Left ventricle myocardium inferior (tissue), 1 donor: ENCODE data around the gene RCAN2. TPM values are rescaled to one million over a fixed set of nuclear protein-coding genes. Genes with fewer than 3 reads are reported as not detected.

ENCODE experiments used
- DNase-seq: peaks from one replicate; pipeline ENCODE4 v3.0.0-alpha.2; 2020
- H3K27ac ChIP-seq: fragments of 200-600 bp; replicated peaks from 2 replicates; pipeline ENCODE4 v1.8.0; 2021
- H3K27me3 ChIP-seq: fragments of 200-600 bp; 2 replicates; pipeline ENCODE4 v1.8.0; 2021; ENCODE audit warnings: low read depth
- H3K36me3 ChIP-seq: fragments of 200-600 bp; 2 replicates; pipeline ENCODE4 v1.8.0; 2021
- H3K4me1 ChIP-seq: fragments of 200-600 bp; 2 replicates; pipeline ENCODE4 v1.8.0; 2021
- H3K4me3 ChIP-seq: fragments of 200-600 bp; 2 replicates; pipeline ENCODE4 v1.8.0; 2021; ENCODE audit warnings: mild to moderate bottlenecking, moderate library complexity
- H3K9me3 ChIP-seq: fragments of 200-600 bp; replicated peaks from 2 replicates; pipeline ENCODE4 v1.8.0; 2021
- CTCF ChIP-seq: fragments of 200-600 bp; IDR thresholded peaks from 2 replicates; pipeline ENCODE4 v1.8.0; 2021; ENCODE audit warnings: antibody characterized with exemption, mild to moderate bottlenecking, borderline replicate concordance
- intact Hi-C: fragments of 100-400 bp; cut with micrococcal nuclease; formaldehyde crosslinking; loops from one replicate; pipeline ENCODE4 v1.11.0; 2022
- total RNA-seq: library from RNA; stranded (reverse); fragmentation: NEBNext Ultra II Directional; extraction: Animal tissue kit (Norgen Biotek cat#: 25700); gene quantifications from one replicate; pipeline ENCODE4 v1.2.1, GENCODE V29; 2021
- donor health status: DM: no; HTN: yes; CAD: no; lungs with severe emphysema.

The RCAN2 gene
- total RNA-seq, 1 donor from 2014 or later = 312 TPM

DNA sequence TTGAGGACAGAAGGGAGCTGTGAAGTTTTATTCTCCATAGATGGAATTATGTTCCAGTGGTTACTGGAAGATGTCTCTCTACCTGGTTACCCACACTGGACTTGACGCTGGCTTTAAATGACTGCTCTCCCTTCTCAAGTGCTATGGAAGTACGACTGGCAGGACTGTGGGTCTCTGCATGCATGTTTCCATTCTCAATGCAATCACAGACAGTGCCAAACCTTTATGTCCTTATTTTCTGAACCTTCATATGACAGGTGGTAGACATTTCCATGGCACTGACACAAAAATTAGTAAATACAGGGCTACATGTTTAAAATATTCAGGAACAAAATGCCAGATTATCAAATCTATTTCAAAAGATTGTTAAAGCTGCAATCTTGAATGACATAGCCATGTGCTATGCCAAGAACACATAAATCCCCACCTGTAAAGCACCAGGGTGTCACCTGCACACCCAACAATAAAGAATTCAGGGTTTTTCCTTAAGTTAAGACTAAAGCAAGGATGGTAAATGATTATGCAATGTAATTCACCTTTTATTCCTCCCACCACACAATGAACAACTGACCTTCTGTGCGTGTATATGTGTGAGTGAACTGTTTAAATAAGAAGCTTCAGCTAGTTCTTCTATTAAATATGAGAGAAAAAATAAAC, 167.2 kb downstream of the RCAN2 start:
- no peaks in the 10 kb centered on the region for H3K27me3 ChIP-seq
- no peaks in the 10 kb centered on the region for H3K9me3 ChIP-seq
- no peak overlapping the region for H3K4me3 ChIP-seq
- no peak for TF ChIP-seq CTCF
- H3K36me3 ChIP-seq = no peaks in the 10 kb centered on the region
- DNase-seq = no peak
- H3K4me1 ChIP-seq = peaks cover 84% of the 10 kb centered on the region
- H3K27ac ChIP-seq = no peak overlapping the region
- intact Hi-C loops = no loop called here

GRCh38 chr6:46323312-46323965, 167.8 kb downstream of the RCAN2 start:
- Histone ChIP-seq H3K27ac (no peak overlapping the region), H3K4me1 (peaks cover 77% of the 10 kb centered on the region)
- intact Hi-C loops = no loop called here

GRCh38 chr6:46320505-46320904, 170.7 kb downstream of the RCAN2 start:
- intact Hi-C loops = no loop called here
- Histone ChIP-seq H3K4me1 (peaks cover 48% of the 10 kb centered on the region), H3K9me3 (no peaks in the 10 kb centered on the region), H3K36me3 (no peaks in the 10 kb centered on the region), H3K27ac (peak overlapping the region; percentile 18), H3K4me3 (no peak overlapping the region), H3K27me3 (no peaks in the 10 kb centered on the region)
- DNase-seq = no peak
- TF ChIP-seq CTCF = no peak

More at GRCh38 chr6:46323312-46323965, 167.8 kb downstream of the RCAN2 start:
- Histone ChIP-seq H3K36me3 (no peaks in the 10 kb centered on the region), H3K27me3 (no peaks in the 10 kb centered on the region), H3K9me3 (no peaks in the 10 kb centered on the region), H3K4me3 (no peak overlapping the region)
- no peak for TF ChIP-seq CTCF
- no peak for DNase-seq

- H3K36me3 ChIP-seq = no peaks in the 10 kb centered on the region
- TF ChIP-seq CTCF = no peak
These were observed 175.7 kb downstream of the RCAN2 start for GRCh38 chr6:46315589-46315988.

GRCh38 chr6:46312654-46313053, 178.6 kb downstream of the RCAN2 start:
- Histone ChIP-seq H3K27ac (no peak overlapping the region), H3K4me3 (no peak overlapping the region), H3K36me3 (no peaks in the 10 kb centered on the region), H3K9me3 (no peaks in the 10 kb centered on the region), H3K27me3 (no peaks in the 10 kb centered on the region), H3K4me1 (peaks cover 34% of the 10 kb centered on the region)
- intact Hi-C loops = no loop called here
- DNase-seq = no peak
- TF ChIP-seq CTCF = no peak

More at GRCh38 chr6:46315589-46315988, 175.7 kb downstream of the RCAN2 start:
- Histone ChIP-seq H3K4me1 (peaks cover 31% of the 10 kb centered on the region), H3K9me3 (no peaks in the 10 kb centered on the region), H3K27ac (no peak overlapping the region), H3K4me3 (no peak overlapping the region), H3K27me3 (no peaks in the 10 kb centered on the region)
- intact Hi-C loops = no loop called here
- DNase-seq = no peak
